Measurements from ENCODE around the gene DRD4.
"Not testable (repeated sequence)": the region's sequence is repeated elsewhere in the genome, so short reads cannot be mapped to it uniquely, and the experiment has no call there.

DRD4 gene

DNA sequence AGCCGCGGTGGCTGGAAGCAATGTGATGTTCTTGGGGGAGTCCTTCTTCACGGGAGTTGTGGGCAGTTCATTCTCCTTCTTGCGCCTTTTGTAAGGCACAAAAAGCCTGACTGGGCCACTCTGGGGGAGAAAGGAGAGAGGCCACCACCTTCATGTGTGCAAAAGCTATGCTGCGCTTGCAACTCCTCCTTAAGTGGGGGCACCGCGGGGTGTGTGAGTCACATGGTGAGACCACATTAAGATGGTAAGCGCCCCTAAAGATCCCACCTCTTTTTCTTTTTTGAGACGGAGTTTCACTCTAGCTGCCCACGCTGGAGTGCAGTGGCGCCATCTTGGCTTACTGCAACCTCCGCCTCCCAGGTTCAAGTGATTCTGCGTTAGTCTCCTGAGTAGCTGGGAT is 43.9 kb downstream of the DRD4 start:
- DNase-seq, result no peak

DNA sequence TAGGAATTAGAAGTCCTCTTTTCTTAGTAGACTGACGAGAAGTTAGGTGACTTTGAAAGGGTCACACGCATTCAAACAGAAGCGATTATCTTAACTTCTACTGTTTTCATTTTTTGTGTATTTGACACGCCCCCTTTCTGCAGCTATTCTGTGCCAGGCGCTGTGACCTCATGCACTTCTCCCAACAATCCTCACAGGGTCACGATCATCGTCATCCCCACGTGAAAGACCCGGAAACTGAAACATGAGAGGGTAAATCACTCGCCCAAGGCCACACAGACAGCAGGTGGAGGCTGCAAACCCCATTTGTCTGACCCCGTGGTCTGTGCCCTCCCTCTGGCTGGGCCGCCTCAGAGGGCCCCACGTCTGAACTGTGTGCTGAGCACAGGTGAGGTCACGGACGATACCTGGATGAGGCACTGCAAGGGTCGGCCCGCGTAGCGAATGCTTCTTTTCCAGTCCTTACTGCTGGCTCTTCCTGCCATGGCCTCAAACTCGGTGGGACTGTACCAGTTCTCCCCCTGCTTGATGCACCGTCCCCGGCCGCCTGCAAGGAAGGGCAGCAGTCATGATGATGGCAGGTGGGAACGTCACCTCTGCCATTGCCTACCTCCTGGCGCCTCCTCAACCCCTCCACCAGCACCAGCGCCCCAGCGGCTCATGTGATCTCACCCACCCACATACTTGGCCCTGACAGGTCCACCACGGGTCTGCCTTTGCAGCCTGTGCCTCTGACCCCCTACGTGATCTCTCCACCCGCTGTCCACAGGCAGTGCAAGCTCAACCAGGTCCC is 49.6 kb downstream of the DRD4 start:
- no peak for DNase-seq

DNA sequence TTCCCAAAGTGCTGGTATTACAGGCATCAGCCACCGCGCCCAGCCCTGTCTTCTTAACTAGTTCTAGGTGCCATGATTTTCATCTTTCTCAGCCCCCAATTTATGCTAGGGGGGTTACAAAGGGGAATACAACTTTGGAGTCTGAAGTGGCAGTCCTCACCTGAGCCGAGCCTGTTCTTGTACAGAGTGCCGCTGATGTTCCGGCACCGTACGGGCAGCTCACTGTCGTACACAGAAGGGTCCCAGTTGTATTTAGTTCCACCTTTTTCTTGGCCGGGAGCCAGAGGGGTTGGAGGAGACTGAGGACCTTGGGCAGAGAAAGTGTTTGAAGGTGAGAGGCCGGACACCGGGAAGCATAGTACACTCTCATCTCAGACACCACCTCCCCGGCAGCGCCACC is 50.7 kb downstream of the DRD4 start:
- DNase-seq, result no peak

DNA sequence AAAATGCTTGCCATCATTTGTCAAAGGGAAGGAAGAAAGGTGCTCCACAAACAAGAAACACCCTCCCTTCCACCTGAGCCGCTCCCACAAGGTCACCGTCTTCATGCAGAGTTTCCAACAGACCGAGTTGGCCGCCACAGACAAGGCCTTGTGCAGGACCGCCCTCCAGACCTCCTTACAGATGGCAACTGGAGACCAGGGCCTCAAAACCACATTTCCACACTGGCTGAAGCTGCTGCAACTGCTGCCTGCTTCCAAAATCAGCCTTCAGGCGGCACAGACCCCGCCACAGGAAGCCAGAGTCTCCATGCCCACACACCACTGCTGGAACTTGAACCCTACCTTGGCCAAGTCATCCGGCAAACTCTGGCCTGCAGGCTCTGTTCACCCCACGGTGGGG is 51.6 kb downstream of the DRD4 start:
- no peak for DNase-seq

DNA sequence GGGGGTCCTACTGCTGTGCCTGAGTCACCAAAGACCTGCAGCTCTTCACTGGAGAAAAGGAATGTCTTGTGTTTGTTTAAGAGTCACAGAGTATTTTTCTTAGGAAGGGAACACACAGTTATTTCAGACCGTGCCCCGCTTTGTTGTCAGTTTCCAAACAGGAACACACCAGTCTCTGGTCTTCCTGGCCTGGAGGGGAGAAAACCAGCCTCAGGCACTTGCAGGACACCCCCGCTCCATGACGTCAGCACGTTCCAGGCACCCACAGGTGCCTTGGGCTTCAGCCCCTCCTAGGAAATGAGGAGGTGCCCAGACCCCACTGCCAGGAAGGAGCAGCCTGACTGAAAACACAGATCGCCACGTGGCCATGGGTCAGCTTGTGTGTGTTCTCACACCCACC is 52.6 kb downstream of the DRD4 start:
- DNase-seq, result no peak

DNA sequence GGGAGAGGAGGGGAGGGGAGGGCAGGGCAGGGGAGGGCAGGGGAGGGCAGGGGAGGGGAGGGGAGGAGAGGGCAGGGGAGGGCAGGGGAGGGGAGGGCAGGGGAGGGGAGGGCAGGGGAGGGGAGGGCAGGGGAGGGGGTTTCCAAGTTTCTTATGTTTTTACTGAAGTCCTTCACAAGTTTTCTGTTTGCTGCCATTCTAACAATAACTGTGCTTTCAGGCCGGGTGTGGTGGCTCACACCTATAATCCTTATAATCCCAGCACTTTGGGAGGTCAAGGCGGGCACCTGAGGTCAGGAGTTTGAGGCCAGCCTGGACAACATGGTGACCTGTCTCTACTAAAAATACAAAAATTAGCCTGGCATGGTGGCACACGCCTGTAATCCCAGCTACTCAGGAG is 53.2 kb downstream of the DRD4 start:
- DNase-seq, result not testable (repeated sequence)

All from NCI-H1092 (cell line).